OCI-LY3 (cell line): ENCODE results near the gene MADCAM1.

Source experiments
- CTCF ChIP-seq: fragments of 200-600, 300-600 bp; sonication (generic); IDR thresholded peaks from 2 replicates; pipeline ENCODE4 v1.5.1; 2014; ENCODE audit warnings: antibody characterized with exemption, low read length, low read depth
- EZH2phosphoT487 ChIP-seq: fragments of 200-600 bp; shearing (Covaris generic); IDR thresholded peaks from 2 replicates; pipeline ENCODE4 v1.6.1; 2018; ENCODE audit warnings: antibody characterized with exemption, mixed run types, low read depth

GRCh38 chr19:532561-533363 is 36.5 kb downstream of the MADCAM1 start:
- TF ChIP-seq CTCF, result peak; percentile 64
- no peak for TF ChIP-seq EZH2phosphoT487
